Stimulated activated CD8-positive, alpha-beta memory T cell treated with anti-CD3 and anti-CD28 coated beads, Interleukin-7, amount 100 ng/mL, for 1 hour (primary cell): Measurements from ENCODE around the gene BORCS5.
"Not testable (repeated sequence)": the region's sequence is repeated elsewhere in the genome, so short reads cannot be mapped to it uniquely, and the experiment has no call there.

Source experiments
- DNase-seq, 2 donors: peaks; one replicate each; pipeline ENCODE4 v3.0.0-alpha.2; 2020; ENCODE audit warnings: low read depth in 2 of 2

Gene BORCS5

GRCh38 chr12:12486661-12487240 is 129.9 kb downstream of the BORCS5 start:
- DNase-seq = no peak

GRCh38 chr12:12487490-12487889 is 130.6 kb downstream of the BORCS5 start:
- no peak for DNase-seq

DNA sequence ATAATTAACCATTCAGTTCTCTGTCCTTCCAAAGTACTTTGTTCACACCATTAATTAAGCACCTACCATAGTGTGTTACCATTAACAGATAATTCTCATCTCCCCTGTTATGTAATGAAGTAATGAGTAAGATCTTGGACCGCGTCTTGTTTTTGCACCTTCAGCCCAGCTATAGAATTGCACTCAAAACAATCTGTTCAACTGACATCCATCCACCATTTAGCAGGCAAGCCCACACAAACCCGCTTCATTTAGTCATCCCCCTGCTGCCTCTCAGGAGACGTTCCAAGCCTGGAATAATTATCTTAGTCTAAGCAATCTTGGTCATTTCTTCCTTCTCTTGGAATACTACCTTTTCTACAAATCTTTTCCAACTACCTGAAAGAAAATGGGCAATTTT is 131.4 kb downstream of the BORCS5 start:
- no peak for DNase-seq

DNA sequence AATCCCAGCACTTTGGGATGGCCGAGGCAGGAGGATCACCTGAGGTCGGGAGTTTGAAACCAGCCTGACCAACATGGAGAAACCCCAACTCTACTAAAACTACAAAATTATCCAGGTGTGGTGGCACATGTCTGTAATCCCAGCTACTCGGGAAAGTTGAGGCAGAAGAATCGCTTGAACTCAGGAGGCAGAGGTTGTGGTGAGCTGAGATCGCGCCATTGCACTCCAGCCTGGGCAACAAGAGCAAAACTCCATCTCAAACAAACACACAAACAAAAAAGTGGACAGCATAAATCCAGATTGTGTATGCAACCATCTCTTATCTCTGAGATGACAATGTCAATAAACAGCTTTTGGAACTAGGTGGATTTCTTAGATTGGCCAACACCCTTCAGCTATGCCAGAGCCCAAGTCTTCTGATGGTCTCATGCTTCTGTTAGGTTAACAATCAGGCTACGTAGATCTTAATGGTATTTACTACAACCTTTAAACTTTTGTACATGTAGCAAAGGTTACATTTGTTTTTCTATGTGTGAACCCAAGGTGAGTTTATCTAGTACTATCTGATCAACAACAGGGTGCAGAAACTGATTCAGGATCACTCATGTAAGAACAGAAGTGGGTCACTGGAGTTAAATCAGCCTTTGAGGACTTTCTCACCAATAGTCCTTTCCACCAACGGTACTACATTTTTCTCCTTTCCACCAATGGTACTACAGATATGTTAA is 132.1 kb downstream of the BORCS5 start:
- DNase-seq = no peak

DNA sequence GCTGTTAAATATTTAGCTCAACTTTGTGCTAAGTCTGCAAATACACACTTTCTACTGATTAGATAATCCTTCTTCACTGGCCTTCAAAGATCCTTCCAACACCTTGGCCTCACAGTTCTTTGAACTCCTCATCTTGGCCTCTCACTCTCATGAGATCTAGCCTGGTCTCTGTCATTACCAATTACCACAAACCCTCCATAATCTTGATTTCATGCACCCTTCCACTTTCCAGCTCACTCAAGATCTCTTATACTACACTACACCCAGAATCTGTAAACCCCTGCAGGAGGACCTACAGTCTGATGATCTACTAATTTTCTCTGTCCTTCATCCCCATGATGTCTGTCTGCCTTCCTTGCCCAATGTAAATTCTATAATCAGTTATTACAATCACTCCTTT is 134.7 kb downstream of the BORCS5 start:
- no peak for DNase-seq

- no peak for DNase-seq
Measured at GRCh38 chr12:12492547-12492946, 135.7 kb downstream of the BORCS5 start.

DNA sequence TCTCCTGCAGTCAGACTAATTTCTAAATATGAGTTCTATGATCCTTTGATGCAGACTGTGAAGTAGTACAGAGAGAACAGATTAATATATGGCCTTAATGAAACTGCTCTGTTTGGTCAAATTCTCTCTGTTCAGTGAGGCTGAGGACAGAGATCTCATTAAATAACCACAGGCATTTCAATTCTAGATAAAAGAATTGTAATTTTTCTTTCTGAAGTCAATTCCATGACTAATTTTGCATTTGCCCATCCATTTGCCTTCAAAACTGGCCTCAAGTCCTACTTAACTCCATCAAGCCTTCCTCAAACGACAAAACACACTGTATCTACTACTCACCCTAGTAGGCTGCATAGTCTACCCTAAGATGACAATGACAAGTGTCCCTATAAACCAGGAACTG is 138.7 kb downstream of the BORCS5 start:
- no peak for DNase-seq

GRCh38 chr12:12498210-12498609 is 141.3 kb downstream of the BORCS5 start:
- DNase-seq = no peak

DNA sequence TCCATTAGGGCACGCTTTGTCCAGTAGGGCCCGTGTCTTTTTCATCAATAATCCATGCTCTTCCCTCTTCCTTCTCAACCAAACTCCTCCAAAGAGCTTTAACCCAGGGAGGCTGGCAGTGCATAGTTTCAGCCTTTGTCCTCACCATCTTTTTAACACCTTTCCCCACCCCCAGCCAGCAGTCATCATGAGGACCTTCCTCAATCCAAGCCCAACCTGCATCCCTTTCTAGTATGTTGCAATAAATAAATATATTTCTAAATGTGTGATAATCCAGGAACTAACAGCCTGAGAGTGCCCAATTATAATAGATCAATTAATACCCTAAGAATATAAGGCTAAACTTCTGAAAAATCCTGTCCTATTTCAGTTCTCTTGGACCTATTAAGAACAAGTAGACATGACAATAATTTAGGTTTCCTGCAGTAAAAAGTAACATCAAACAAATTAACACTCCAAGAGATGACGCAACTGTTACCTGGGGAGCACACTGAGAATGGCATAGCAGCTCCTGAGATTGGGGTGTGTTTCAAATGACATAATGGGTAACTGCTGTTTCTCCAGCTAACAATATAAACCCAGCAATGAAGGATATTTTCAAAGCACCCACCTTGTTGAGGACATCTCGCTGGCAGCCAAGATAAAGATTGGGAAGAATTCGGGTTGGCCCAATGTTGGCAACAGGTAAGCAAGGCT is 143.2 kb downstream of the BORCS5 start:
- no peak for DNase-seq

DNA sequence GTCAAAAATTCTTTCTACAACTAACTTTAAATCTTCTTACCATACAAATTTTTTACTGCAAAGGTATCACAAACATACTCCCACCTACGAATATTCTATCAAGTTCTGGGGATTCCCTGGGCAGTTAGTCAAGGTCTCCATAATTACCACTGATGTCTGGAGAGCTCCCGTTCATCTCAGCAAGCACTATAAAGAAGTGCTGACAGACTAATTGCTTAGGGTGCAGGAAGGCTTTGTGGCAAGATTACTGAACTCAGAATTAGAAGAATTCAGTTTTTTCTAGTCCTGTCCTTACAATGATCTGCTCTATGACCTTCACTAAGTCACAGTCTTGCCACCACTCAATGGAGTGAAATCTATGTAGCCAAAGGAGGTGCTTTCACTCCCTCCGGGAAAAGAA is 144.2 kb downstream of the BORCS5 start:
- no peak for DNase-seq

DNA sequence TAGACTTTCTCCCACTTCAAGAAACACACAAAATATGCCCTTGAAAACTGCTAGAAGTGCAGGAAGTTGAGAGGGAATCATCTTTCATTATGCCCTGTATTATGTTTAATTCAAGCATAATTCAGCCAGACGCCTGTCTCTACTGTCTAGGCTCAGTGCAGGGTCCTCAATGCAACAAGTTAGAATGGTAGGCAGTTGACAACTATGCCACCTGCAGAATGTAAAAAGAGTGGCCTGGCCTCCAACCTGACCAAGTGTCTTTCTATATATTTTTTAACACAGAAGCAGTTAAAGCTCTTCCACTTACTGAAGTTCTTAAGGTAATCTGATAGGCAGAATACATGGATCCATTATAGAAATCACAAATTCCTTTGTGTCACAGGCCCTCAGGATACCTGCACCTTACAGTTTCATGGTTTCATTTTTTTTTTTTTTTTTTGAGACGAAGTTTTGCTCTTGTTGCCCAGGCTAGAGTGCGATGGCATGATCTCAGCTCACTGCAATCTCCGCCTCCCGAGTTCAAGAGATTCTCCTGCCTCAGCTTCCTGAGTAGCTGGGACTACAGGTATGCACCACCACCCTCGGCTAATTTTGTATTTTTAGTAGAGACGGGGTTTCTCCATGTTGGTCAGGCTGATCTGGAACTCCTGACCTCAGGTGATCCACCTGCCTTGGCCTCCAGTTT is 145.4 kb downstream of the BORCS5 start:
- not testable (repeated sequence) for DNase-seq

DNA sequence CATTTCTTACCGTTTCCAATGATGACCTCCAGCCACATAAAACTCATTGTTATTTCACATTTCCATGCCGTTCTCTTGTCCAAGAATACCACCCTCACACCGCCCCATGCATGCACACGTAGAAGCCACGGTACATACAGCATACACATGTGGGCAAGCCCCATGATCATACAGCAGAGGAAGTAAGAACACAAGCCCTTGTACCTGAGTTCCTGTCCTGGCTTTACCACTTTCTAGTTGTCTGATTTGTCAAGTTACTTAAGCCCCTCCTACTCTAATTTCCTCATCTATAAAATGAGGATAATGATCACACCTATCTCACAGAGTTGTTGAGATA is 145.9 kb downstream of the BORCS5 start:
- DNase-seq = no peak

DNA sequence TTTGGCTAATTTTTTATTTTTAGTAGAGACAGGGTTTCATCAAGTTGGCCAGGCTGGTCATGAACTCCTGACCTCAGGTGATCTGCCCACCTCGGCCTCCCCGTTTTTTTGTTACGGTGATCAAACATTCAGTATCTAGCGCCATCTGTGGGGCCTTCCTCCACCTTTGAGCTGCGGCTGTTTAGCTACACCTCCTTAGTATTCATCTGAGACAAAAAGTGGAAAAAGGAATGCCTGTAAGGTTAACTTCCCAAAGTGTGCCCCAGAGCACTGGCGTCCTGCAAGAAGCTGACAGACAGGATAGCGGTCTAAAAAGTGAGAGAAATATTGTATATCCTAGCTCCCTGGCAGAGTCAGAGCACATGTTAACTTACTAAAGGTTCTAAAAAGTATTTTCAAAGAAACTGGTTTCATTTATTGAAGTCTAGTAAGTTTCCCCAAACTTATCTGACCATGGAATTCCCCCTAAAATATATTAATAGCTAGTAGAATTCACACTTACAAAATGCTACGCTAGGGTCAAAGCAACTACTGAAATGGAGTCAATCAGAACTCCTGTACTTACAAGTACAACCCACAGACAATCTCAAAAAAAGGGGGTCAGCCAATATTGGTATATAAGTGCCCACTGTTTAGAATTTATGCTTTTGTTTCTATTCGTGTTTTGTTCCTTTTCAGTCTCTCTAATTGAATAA is 146.7 kb downstream of the BORCS5 start:
- no peak for DNase-seq

DNA sequence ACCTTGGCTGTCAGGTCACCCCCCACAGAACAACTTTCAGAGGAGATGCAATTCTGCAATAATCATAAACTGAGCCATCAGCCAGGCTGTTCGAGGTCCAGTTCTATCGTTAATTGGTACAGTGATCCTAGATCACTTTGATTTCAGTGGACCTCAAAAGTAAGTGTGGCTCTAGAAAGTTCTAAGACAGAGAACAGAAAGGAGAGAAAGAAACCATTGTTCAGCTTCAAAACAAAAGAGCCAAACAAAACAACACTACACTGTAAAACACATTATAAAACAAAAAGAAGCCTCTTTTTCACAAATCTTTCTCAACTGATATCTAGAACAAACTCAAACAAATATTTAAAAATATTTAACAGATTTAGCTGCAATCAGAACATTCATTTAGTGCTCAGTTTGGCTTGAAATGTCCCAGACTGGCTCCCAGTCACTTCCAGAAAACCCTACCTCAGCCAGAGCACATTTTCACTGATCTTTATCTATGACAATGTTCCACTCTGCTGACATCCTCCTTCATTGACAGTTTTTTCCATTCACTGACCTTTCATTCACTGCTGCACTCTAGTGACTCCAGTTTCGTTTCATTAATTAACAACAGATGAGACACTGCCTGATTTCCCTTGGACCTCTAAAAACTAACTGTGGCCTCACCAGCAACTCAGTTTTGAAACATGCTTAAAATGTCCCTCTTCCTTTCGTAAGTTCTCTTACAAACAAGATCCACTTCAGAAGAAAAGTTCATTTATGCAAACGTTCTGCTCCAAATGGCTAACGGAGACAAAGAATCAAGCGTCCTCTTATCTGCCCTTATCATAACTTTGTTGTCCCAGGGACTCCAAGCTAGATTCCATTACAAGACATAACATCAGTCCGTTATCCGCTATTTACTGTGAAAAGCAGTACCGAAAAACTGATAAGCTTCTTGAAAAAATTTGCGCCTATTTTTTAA is 148.9 kb downstream of the BORCS5 start:
- DNase-seq = no peak

DNA sequence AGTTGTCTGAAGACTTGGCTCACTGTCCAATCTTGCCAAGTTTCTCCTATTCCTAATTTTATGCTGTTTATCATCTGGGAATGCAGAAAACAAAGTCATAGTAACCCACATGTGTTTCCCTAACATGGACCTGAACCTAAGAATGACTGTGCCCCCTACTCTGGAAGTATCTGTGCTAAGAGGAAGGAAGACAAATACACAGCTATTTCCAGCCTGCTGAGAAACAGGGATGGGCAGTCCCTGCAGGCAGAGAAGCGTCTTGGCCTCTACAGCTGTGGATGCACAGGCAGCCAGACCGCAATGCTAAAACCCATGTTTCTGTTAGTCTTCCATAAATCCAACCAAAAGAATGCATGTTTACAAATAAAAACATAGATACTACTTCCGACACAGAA is 149.6 kb downstream of the BORCS5 start:
- no peak for DNase-seq

DNA sequence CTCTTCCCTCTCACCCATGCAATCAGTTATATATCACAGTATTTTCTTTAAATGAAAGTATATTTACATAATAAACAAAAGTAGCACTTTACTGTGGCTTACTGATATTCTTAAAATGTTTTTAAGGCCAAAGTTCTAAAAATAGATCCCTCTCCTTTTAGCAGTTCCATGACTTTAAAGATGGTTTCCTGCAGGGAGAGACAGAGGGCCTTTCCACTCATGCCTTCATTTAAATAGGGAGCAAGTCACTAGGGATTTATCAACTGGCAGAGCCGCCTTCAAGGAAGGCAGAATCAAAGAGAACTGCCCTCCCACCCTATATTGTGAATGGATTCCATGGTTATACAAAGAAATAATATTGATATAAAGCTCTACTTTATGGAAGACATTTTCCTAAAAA is 150.2 kb downstream of the BORCS5 start:
- no peak for DNase-seq

DNA sequence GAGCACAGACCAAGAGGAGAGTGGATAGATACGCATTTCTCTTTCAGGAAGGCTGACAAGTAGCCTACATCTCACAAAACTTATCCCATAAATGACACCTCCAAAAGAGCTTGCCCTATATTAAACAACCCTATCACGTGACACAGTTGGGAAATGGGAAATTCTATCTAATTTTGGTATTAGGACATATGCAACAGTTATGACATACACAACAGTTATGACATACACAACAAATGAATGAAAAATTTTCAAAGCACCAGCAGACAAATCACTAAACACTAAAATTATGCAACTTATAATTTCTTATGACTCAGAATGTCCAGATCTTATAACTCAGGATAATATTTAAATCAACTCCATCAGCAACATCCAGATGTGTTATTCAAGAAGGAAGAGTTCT is 151.7 kb downstream of the BORCS5 start:
- DNase-seq = no peak

GRCh38 chr12:12510141-12510540 is 153.3 kb downstream of the BORCS5 start:
- no peak for DNase-seq

GRCh38 chr12:12510551-12510950 is 153.7 kb downstream of the BORCS5 start:
- DNase-seq = no peak

DNA sequence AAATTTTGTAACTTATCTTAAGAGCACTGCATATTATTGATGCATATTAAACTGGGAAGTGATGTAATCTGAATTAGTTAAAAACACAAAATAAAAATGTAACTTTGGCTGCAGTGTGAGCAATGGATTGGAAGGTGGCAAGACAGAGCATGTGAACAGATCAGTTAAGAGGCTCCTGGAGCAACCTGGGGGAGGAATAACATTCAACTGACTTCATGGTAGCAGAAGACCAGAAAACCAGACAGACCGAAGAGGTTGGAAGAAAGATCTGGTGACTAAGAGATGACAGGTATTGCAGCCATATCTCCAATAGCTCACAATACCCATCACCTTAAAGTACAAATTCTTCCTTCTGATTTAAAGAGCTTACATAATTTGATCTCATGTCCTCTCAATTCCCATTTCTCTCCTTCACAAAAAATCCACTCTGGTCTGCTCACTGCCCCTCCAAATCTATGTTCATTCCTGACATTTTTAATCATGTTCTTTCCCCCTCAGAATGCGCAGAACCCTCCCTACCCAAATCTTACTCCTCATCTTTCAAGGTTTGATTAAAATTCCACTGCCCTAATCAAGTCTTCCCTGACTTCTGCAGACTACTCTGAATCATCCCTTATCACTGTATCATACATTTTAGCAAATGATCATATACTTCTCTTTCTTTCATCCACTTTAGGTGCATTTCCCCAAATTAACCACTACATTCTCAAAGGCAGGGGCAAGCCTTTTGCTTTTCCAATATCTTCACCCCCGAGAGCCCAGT is 154.3 kb downstream of the BORCS5 start:
- no peak for DNase-seq
